Stomach smooth muscle (tissue), 2 donors: ENCODE results near the gene COL28A1.

ENCODE experiments used
- H3K27ac ChIP-seq: one replicate; pipeline ENCODE4 v1.7.0; 2013; ENCODE audit warnings: mild to moderate bottlenecking, low read length, inconsistent platforms
- H3K27me3 ChIP-seq, 2 donors: one replicate each; pipeline ENCODE4 v1.7.0; 2013; ENCODE audit warnings: low read length in 2 of 2; ENCODE audit not compliant: insufficient read depth in 2 of 2, control insufficient read depth in 1 of 2
- H3K36me3 ChIP-seq, 2 donors: one replicate each; pipeline ENCODE4 v1.7.0; 2013; ENCODE audit warnings: low read length in 2 of 2; ENCODE audit not compliant: control insufficient read depth in 2 of 2, insufficient read depth in 2 of 2
- H3K4me1 ChIP-seq: one replicate; pipeline ENCODE4 v1.7.0; 2013; ENCODE audit warnings: low read length; ENCODE audit not compliant: control insufficient read depth, insufficient read depth
- H3K4me3 ChIP-seq, 2 donors: one replicate each; pipeline ENCODE4 v1.7.0; 2013; ENCODE audit warnings: low read length in 2 of 2
- H3K9ac ChIP-seq, 2 donors: one replicate each; pipeline ENCODE4 v1.7.0; 2013; ENCODE audit warnings: low read length in 2 of 2, mild to moderate bottlenecking in 1 of 2
- H3K9me3 ChIP-seq, 2 donors: one replicate each; pipeline ENCODE4 v1.7.0; 2013; ENCODE audit warnings: low read length in 2 of 2; ENCODE audit not compliant: control insufficient read depth in 2 of 2
- donor health status: healthy.
- donor health status: Pancreatic carcinoma.

The COL28A1 gene

GRCh38 chr7:7535691-7536090 is at the start of gene COL28A1:
TSS of gene COL28A1 (minus strand) at chr7:7535873. CDS start at chr7:7532875, 2,998 bp downstream.
- no peak within 1 kb of the TSS for H3K4me3 ChIP-seq

GRCh38 chr7:7584653-7585052 is 49.0 kb upstream of the COL28A1 start:
- Histone ChIP-seq H3K4me3 (no peak overlapping the region), H3K27ac (no peak overlapping the region), H3K9me3 (no peaks in the 10 kb centered on the region), H3K36me3 (peaks cover 0 to 3% of the 10 kb centered on the region in 2 donors), H3K27me3 (no peaks in the 10 kb centered on the region), H3K4me1 (no peaks in the 10 kb centered on the region), H3K9ac (no peak overlapping the region)

More at GRCh38 chr7:7535691-7536090, at the start of gene COL28A1:
- no peak within 1 kb of the TSS for H3K9ac ChIP-seq
- no peak within 1 kb of the TSS for H3K27ac ChIP-seq
- H3K4me1 ChIP-seq, result no peaks in the 10 kb centered on the region
- no peaks in the 10 kb centered on the region for H3K9me3 ChIP-seq
- H3K27me3 ChIP-seq, result peaks cover 0 to 3% of the 10 kb centered on the region in 2 donors
- H3K36me3 ChIP-seq, result no peaks in the 10 kb centered on the region

- H3K36me3 ChIP-seq, result peaks cover 0 to 3% of the 10 kb centered on the region in 2 donors
- no peak overlapping the region for H3K4me3 ChIP-seq
- H3K27ac ChIP-seq, result no peak overlapping the region
- no peaks in the 10 kb centered on the region for H3K9me3 ChIP-seq
- H3K27me3 ChIP-seq, result no peaks in the 10 kb centered on the region
- no peak overlapping the region for H3K9ac ChIP-seq
- H3K4me1 ChIP-seq, result no peaks in the 10 kb centered on the region
These were observed 48.1 kb upstream of the COL28A1 start for GRCh38 chr7:7583731-7584130.

- H3K9me3 ChIP-seq, result no peaks in the 10 kb centered on the region
- H3K4me1 ChIP-seq, result no peaks in the 10 kb centered on the region
- no peak overlapping the region for H3K27ac ChIP-seq
- no peak overlapping the region for H3K4me3 ChIP-seq
- H3K36me3 ChIP-seq, result peaks cover 0 to 3% of the 10 kb centered on the region in 2 donors
- no peaks in the 10 kb centered on the region for H3K27me3 ChIP-seq
- H3K9ac ChIP-seq, result no peak overlapping the region
These were observed 46.9 kb upstream of the COL28A1 start for GRCh38 chr7:7582596-7582995.

GRCh38 chr7:7581531-7582179 is 46.0 kb upstream of the COL28A1 start:
- no peak overlapping the region for H3K27ac ChIP-seq
- no peaks in the 10 kb centered on the region for H3K4me1 ChIP-seq
- no peaks in the 10 kb centered on the region for H3K27me3 ChIP-seq
- peaks cover 0 to 3% of the 10 kb centered on the region in 2 donors for H3K36me3 ChIP-seq
- H3K9ac ChIP-seq, result no peak overlapping the region
- no peak overlapping the region for H3K4me3 ChIP-seq
- H3K9me3 ChIP-seq, result no peaks in the 10 kb centered on the region

GRCh38 chr7:7579638-7580037 is 44.0 kb upstream of the COL28A1 start:
- H3K9ac ChIP-seq, result no peak overlapping the region
- no peak overlapping the region for H3K27ac ChIP-seq
- no peaks in the 10 kb centered on the region for H3K4me1 ChIP-seq
- peaks cover 0 to 3% of the 10 kb centered on the region in 2 donors for H3K36me3 ChIP-seq
- H3K9me3 ChIP-seq, result no peaks in the 10 kb centered on the region
- no peaks in the 10 kb centered on the region for H3K27me3 ChIP-seq
- H3K4me3 ChIP-seq, result no peak overlapping the region

- Histone ChIP-seq H3K27ac (no peak overlapping the region), H3K4me1 (no peaks in the 10 kb centered on the region), H3K9me3 (no peaks in the 10 kb centered on the region), H3K9ac (no peak overlapping the region), H3K4me3 (no peak overlapping the region), H3K27me3 (no peaks in the 10 kb centered on the region), H3K36me3 (peaks cover 1 to 3% of the 10 kb centered on the region in 2 donors)
These were observed 42.2 kb upstream of the COL28A1 start for GRCh38 chr7:7577888-7578287.

GRCh38 chr7:7576344-7576743 is 40.7 kb upstream of the COL28A1 start:
- Histone ChIP-seq H3K4me3 (no peak overlapping the region), H3K9me3 (no peaks in the 10 kb centered on the region), H3K27ac (no peak overlapping the region), H3K36me3 (peaks cover 0 to 4% of the 10 kb centered on the region in 2 donors), H3K27me3 (no peaks in the 10 kb centered on the region), H3K4me1 (no peaks in the 10 kb centered on the region), H3K9ac (no peak overlapping the region)

- Histone ChIP-seq H3K27me3 (no peaks in the 10 kb centered on the region), H3K4me3 (no peak overlapping the region), H3K4me1 (peaks cover 8% of the 10 kb centered on the region), H3K27ac (no peak overlapping the region), H3K9me3 (no peaks in the 10 kb centered on the region), H3K36me3 (peaks cover 0 to 4% of the 10 kb centered on the region in 2 donors), H3K9ac (no peak overlapping the region)
These were observed 38.0 kb upstream of the COL28A1 start for GRCh38 chr7:7573701-7574100.

- H3K4me1 ChIP-seq, result peaks cover 13% of the 10 kb centered on the region
- H3K36me3 ChIP-seq, result peaks cover 0 to 4% of the 10 kb centered on the region in 2 donors
- H3K4me3 ChIP-seq, result no peak overlapping the region
- H3K27ac ChIP-seq, result no peak overlapping the region
- no peak overlapping the region for H3K9ac ChIP-seq
- H3K27me3 ChIP-seq, result no peaks in the 10 kb centered on the region
- H3K9me3 ChIP-seq, result no peaks in the 10 kb centered on the region
These were observed 34.9 kb upstream of the COL28A1 start for GRCh38 chr7:7570584-7570983.

GRCh38 chr7:7569615-7570014 is 33.9 kb upstream of the COL28A1 start:
- H3K27me3 ChIP-seq, result no peaks in the 10 kb centered on the region
- H3K36me3 ChIP-seq, result peaks cover 0 to 4% of the 10 kb centered on the region in 2 donors
- no peak overlapping the region for H3K27ac ChIP-seq
- no peak overlapping the region for H3K4me3 ChIP-seq
- H3K4me1 ChIP-seq, result peaks cover 13% of the 10 kb centered on the region
- H3K9me3 ChIP-seq, result no peaks in the 10 kb centered on the region
- no peak overlapping the region for H3K9ac ChIP-seq
